SK-N-SH treated with all-trans-retinoic acid at 6 μM for 48 hours (cell line): ENCODE measurements around the gene CYP4F11.

ENCODE experiments used
- ATAC-seq: fragments of 200-7000 bp; cut with Tn5 transposase; 3 replicates; pipeline ENCODE4 v1.9.1; 2020; ENCODE audit warnings: mild to moderate bottlenecking, moderate library complexity
- ARNTL ChIP-seq: fragments of 450-650 bp; formaldehyde crosslinking; IDR thresholded peaks from 2 replicates; pipeline ENCODE4 v1.5.0; 2020; ENCODE audit warnings: low read depth, mild to moderate bottlenecking, moderate library complexity, borderline replicate concordance
- BACH2 ChIP-seq: fragments of 250-450 bp; sonication (Bioruptor Pico); IDR thresholded peaks from 2 replicates; pipeline ENCODE4 v1.9.0; 2021; ENCODE audit warnings: mild to moderate bottlenecking, borderline replicate concordance
- CSDC2 ChIP-seq: fragments of 250-450 bp; sonication (Bioruptor Pico); IDR thresholded peaks from 2 replicates; pipeline ENCODE4 v1.5.0; 2020; ENCODE audit warnings: mild to moderate bottlenecking, moderate library complexity
- ESRRG ChIP-seq: fragments of 250-450 bp; sonication (Bioruptor Pico); IDR thresholded peaks from 2 replicates; pipeline ENCODE4 v1.6.1; 2021; ENCODE audit warnings: mild to moderate bottlenecking
- GLIS3 ChIP-seq: fragments of 250-450 bp; sonication (Bioruptor Pico); IDR thresholded peaks from 2 replicates; pipeline ENCODE4 v1.5.0; 2020; ENCODE audit warnings: mild to moderate bottlenecking, moderate library complexity
- ISL1 ChIP-seq: fragments of 250-450 bp; sonication (Bioruptor Pico); IDR thresholded peaks from 2 replicates; pipeline ENCODE4 v2.1.2; 2022; ENCODE audit warnings: mild to moderate bottlenecking, moderate library complexity
- OSR1 ChIP-seq: fragments of 250-450 bp; sonication (Bioruptor Pico); IDR thresholded peaks from 2 replicates; pipeline ENCODE4 v1.8.0; 2022; ENCODE audit warnings: moderate library complexity, mild to moderate bottlenecking, inconsistent platforms
- PPARA ChIP-seq: fragments of 250-450 bp; sonication (Bioruptor Pico); IDR thresholded peaks from 2 replicates; pipeline ENCODE4 v1.5.0; 2020; ENCODE audit warnings: mild to moderate bottlenecking, borderline replicate concordance
- RARB ChIP-seq: fragments of 250-450 bp; sonication (Bioruptor Pico); IDR thresholded peaks from 2 replicates; pipeline ENCODE4 v1.8.0; 2021; ENCODE audit warnings: mild to moderate bottlenecking, moderate library complexity
- SNAI2 ChIP-seq: fragments of 250-450 bp; sonication (Bioruptor Pico); IDR thresholded peaks from 2 replicates; pipeline ENCODE4 v1.5.0; 2020; ENCODE audit warnings: mild to moderate bottlenecking, moderate library complexity
- TCF4 ChIP-seq: fragments of 250-450 bp; sonication (Bioruptor Pico); IDR thresholded peaks from 2 replicates; pipeline ENCODE4 v1.8.0; 2021; ENCODE audit warnings: mild to moderate bottlenecking, moderate library complexity, borderline replicate concordance
- TOX ChIP-seq: fragments of 250-450 bp; sonication (Bioruptor Pico); IDR thresholded peaks from 2 replicates; pipeline ENCODE4 v1.8.0; 2021; ENCODE audit warnings: mild to moderate bottlenecking, moderate library complexity, borderline replicate concordance
- ZC3H10 ChIP-seq: fragments of 250-450 bp; sonication (Bioruptor Pico); IDR thresholded peaks from 2 replicates; pipeline ENCODE4 v1.5.1; 2021; ENCODE audit warnings: mild to moderate bottlenecking, moderate library complexity
- ZFP3 ChIP-seq: fragments of 250-450 bp; sonication (Bioruptor Pico); IDR thresholded peaks from 2 replicates; pipeline ENCODE4 v1.5.0; 2020; ENCODE audit warnings: mild to moderate bottlenecking, moderate library complexity
- ZFP30 ChIP-seq: fragments of 450-650 bp; formaldehyde crosslinking; IDR thresholded peaks from 2 replicates; pipeline ENCODE4 v1.5.0; 2022; ENCODE audit warnings: mild to moderate bottlenecking, moderate library complexity
- ZNF565 ChIP-seq: fragments of 450-650 bp; formaldehyde crosslinking; conservative IDR thresholded peaks from 2 replicates; pipeline ENCODE4 v1.5.0; 2020; ENCODE audit warnings: low read depth, mild to moderate bottlenecking, moderate library complexity
- ZNF70 ChIP-seq: fragments of 450-650 bp; formaldehyde crosslinking; IDR thresholded peaks from 2 replicates; pipeline ENCODE4 v1.5.0; 2020; ENCODE audit warnings: mild to moderate bottlenecking, moderate library complexity
- TF ChIP-seq, protein P1 (sequence below): fragments of 250-450 bp; sonication (Bioruptor Pico); IDR thresholded peaks from 2 replicates; pipeline ENCODE4 v1.8.0; 2020; ENCODE audit warnings: mild to moderate bottlenecking, moderate library complexity, borderline replicate concordance
- TF ChIP-seq, protein P2 (sequence below): fragments of 250-450 bp; sonication (Bioruptor Pico); IDR thresholded peaks from 2 replicates; pipeline ENCODE4 v1.5.0; 2020; ENCODE audit warnings: mild to moderate bottlenecking, moderate library complexity
- TF ChIP-seq, protein P3 (sequence below): fragments of 250-450 bp; sonication (Bioruptor Pico); IDR thresholded peaks from 2 replicates; pipeline ENCODE4 v1.8.0; 2021; ENCODE audit warnings: low read depth, mild to moderate bottlenecking, moderate library complexity, borderline replicate concordance
- TF ChIP-seq, protein P4 (sequence below): fragments of 250-450 bp; sonication (Bioruptor Pico); IDR thresholded peaks from 2 replicates; pipeline ENCODE4 v1.5.1; 2020; ENCODE audit warnings: low read depth, mild to moderate bottlenecking, moderate library complexity
- TF ChIP-seq, protein P5 (sequence below): fragments of 250-450 bp; sonication (Bioruptor Pico); IDR thresholded peaks from 2 replicates; pipeline ENCODE4 v1.5.1; 2021; ENCODE audit warnings: mild to moderate bottlenecking, moderate library complexity

The CYP4F11 gene

DNA sequence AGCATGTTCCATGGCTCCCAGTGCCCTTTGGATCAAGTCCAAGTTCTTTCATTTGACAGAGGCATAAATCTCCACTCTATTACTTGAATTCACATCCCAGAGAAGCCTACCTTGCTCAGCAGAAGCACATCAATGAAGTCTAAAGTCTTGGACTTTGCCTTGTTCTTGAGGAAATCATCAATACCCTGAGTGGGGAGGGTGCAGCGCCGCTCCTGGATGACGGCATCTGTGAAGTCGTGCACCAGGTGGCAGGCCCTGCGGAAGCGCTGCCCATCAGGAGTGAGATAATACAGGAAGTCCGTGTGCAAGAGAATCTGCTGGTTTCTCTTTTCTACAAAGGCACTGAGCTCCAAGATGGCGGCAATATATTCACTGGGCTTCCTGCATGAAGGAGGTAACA, 10.6 kb downstream of the CYP4F11 start:
- no peak for ATAC-seq
- TF ChIP-seq RARB = no peak
- no peak for TF ChIP-seq ZC3H10 (CRISPR knock-in tag)
- no peak for TF ChIP-seq OSR1 (CRISPR knock-in tag)

DNA sequence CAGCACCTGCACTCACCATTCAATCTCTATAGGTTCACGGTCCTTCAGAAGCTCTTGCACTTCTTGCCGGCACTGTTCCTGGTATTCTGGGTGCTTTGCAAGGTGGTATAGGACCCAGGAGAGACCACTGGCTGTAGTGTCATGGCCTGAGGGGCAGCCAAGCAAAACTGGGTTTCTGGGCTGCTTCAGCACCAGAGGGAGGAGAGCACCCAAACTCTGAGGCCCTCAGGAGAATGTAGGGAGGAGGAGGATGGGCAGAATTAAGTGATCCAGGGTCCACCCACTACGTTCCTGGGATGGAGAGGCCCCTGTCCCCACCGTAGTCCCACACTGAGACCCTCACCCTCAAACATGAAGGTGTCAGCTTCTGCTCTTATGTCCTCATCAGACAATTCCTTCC, 12.3 kb downstream of the CYP4F11 start:
- no peak for TF ChIP-seq ISL1
- TF ChIP-seq ZNF70 (CRISPR knock-in tag) = no peak
- TF ChIP-seq BACH2 (CRISPR knock-in tag) = no peak
- TF ChIP-seq OSR1 (CRISPR knock-in tag) = no peak
- TF ChIP-seq, protein P1, sequence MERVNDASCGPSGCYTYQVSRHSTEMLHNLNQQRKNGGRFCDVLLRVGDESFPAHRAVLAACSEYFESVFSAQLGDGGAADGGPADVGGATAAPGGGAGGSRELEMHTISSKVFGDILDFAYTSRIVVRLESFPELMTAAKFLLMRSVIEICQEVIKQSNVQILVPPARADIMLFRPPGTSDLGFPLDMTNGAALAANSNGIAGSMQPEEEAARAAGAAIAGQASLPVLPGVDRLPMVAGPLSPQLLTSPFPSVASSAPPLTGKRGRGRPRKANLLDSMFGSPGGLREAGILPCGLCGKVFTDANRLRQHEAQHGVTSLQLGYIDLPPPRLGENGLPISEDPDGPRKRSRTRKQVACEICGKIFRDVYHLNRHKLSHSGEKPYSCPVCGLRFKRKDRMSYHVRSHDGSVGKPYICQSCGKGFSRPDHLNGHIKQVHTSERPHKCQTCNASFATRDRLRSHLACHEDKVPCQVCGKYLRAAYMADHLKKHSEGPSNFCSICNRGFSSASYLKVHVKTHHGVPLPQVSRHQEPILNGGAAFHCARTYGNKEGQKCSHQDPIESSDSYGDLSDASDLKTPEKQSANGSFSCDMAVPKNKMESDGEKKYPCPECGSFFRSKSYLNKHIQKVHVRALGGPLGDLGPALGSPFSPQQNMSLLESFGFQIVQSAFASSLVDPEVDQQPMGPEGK (CRISPR knock-in tag) = no peak
- no peak for TF ChIP-seq ZNF565 (CRISPR knock-in tag)
- no peak for TF ChIP-seq TOX (CRISPR knock-in tag)
- ATAC-seq = no peak

DNA sequence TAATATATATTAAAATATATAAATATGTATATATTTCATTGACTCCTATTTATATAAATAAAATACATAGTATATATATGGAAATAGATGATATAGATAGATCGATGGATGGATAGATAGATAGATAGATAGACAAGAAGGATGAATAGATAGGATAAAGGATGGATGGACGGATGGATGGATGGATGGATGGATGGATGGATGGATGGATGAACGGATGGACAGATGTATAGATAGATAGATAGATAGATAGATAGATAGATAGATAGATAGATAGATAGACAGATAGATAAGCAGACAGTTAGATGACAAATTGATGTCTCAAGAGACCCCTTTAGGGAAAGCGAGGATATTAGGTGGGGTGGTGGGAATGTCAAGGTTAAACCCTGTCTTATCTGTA, 15.1 kb downstream of the CYP4F11 start:
- TF ChIP-seq ARNTL (no peak), PPARA (CRISPR knock-in tag) (no peak), TCF4 (CRISPR knock-in tag) (no peak)
- ATAC-seq = no peak

DNA sequence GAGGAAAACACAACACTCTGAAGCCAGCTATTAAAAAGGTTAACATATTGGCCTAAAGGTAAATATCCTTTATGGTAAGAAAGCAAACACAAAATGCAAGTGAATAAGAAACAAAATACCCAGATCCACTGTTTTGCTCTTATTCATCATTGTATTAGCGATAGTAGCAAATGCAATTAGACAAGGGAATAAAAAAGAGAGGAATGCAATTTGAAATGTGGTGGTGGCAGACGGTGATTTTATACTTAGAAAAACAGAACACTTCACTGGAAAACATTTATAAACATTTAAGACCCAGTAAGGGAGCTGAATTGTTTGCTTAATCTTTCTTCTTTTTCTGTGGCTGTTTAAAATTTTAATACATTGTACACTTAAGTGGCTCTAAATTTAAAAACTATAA, 19.2 kb downstream of the CYP4F11 start:
- ATAC-seq = no peak
- TF ChIP-seq TCF4 (CRISPR knock-in tag) = no peak
- no peak for TF ChIP-seq ZC3H10 (CRISPR knock-in tag)
- no peak for TF ChIP-seq OSR1 (CRISPR knock-in tag)
- no peak for TF ChIP-seq GLIS3
- no peak for TF ChIP-seq ZFP30 (CRISPR knock-in tag)
- no peak for TF ChIP-seq ESRRG (CRISPR knock-in tag)
- no peak for TF ChIP-seq ZFP3 (CRISPR knock-in tag)
- TF ChIP-seq ARNTL = no peak
- TF ChIP-seq, protein P2, sequence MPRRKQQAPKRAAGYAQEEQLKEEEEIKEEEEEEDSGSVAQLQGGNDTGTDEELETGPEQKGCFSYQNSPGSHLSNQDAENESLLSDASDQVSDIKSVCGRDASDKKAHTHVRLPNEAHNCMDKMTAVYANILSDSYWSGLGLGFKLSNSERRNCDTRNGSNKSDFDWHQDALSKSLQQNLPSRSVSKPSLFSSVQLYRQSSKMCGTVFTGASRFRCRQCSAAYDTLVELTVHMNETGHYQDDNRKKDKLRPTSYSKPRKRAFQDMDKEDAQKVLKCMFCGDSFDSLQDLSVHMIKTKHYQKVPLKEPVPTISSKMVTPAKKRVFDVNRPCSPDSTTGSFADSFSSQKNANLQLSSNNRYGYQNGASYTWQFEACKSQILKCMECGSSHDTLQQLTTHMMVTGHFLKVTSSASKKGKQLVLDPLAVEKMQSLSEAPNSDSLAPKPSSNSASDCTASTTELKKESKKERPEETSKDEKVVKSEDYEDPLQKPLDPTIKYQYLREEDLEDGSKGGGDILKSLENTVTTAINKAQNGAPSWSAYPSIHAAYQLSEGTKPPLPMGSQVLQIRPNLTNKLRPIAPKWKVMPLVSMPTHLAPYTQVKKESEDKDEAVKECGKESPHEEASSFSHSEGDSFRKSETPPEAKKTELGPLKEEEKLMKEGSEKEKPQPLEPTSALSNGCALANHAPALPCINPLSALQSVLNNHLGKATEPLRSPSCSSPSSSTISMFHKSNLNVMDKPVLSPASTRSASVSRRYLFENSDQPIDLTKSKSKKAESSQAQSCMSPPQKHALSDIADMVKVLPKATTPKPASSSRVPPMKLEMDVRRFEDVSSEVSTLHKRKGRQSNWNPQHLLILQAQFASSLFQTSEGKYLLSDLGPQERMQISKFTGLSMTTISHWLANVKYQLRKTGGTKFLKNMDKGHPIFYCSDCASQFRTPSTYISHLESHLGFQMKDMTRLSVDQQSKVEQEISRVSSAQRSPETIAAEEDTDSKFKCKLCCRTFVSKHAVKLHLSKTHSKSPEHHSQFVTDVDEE = no peak
- TF ChIP-seq CSDC2 (CRISPR knock-in tag) = no peak
- TF ChIP-seq PPARA (CRISPR knock-in tag) = no peak
- TF ChIP-seq, protein P3, sequence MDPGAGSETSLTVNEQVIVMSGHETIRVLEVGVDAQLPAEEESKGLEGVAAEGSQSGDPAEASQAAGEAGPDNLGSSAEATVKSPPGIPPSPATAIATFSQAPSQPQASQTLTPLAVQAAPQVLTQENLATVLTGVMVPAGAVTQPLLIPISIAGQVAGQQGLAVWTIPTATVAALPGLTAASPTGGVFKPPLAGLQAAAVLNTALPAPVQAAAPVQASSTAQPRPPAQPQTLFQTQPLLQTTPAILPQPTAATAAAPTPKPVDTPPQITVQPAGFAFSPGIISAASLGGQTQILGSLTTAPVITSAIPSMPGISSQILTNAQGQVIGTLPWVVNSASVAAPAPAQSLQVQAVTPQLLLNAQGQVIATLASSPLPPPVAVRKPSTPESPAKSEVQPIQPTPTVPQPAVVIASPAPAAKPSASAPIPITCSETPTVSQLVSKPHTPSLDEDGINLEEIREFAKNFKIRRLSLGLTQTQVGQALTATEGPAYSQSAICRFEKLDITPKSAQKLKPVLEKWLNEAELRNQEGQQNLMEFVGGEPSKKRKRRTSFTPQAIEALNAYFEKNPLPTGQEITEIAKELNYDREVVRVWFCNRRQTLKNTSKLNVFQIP = no peak
- TF ChIP-seq ISL1 = no peak
- no peak for TF ChIP-seq BACH2 (CRISPR knock-in tag)
- TF ChIP-seq ZNF70 (CRISPR knock-in tag) = no peak

DNA sequence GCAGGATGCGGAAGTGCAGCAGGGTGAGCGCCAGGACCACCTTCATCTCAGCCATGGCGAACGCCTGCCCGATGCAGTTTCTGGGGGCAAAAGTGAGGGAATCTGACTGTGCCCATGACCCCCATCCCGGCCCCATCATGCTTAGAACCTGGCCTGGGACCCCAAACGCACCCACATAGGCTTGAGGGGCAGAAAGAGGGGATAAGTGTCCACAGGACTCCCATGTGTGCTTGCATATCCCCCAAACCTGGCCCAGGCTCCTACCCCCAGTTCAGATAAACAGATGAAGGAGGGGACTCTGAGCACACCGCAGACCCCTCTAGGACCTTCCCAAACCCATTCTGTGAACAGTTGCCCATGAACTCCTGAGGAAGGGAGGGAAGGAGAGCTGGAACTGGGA, 20.5 kb downstream of the CYP4F11 start:
- ATAC-seq = no peak
- TF ChIP-seq SNAI2 (CRISPR knock-in tag) = no peak
- TF ChIP-seq, protein P4, sequence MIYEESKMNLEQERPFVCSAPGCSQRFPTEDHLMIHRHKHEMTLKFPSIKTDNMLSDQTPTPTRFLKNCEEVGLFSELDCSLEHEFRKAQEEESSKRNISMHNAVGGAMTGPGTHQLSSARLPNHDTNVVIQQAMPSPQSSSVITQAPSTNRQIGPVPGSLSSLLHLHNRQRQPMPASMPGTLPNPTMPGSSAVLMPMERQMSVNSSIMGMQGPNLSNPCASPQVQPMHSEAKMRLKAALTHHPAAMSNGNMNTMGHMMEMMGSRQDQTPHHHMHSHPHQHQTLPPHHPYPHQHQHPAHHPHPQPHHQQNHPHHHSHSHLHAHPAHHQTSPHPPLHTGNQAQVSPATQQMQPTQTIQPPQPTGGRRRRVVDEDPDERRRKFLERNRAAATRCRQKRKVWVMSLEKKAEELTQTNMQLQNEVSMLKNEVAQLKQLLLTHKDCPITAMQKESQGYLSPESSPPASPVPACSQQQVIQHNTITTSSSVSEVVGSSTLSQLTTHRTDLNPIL = no peak
- TF ChIP-seq ESRRG (CRISPR knock-in tag) = no peak
- TF ChIP-seq, protein P3 = no peak
- TF ChIP-seq, protein P2 = no peak
- TF ChIP-seq, protein P5, sequence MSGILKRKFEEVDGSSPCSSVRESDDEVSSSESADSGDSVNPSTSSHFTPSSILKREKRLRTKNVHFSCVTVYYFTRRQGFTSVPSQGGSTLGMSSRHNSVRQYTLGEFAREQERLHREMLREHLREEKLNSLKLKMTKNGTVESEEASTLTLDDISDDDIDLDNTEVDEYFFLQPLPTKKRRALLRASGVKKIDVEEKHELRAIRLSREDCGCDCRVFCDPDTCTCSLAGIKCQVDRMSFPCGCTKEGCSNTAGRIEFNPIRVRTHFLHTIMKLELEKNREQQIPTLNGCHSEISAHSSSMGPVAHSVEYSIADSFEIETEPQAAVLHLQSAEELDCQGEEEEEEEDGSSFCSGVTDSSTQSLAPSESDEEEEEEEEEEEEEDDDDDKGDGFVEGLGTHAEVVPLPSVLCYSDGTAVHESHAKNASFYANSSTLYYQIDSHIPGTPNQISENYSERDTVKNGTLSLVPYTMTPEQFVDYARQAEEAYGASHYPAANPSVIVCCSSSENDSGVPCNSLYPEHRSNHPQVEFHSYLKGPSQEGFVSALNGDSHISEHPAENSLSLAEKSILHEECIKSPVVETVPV (CRISPR knock-in tag) = no peak
- TF ChIP-seq ISL1 = no peak
- TF ChIP-seq ZFP30 (CRISPR knock-in tag) = no peak
- TF ChIP-seq BACH2 (CRISPR knock-in tag) = no peak
